GM12874 (cell line): Measurements from ENCODE around the gene FSIP2.

Experiments
- TF ChIP-seq, protein P1 (sequence below): IDR thresholded peaks from 2 replicates; pipeline ENCODE4 v1.5.1; 2011; ENCODE audit warnings: low read depth, mild to moderate bottlenecking, control low read depth, low read length, moderate library complexity; ENCODE audit not compliant: insufficient read depth

Gene FSIP2

GRCh38 chr2:185811580-185811979 lies 73.0 kb downstream of the FSIP2 start:
- TF ChIP-seq, protein P1, sequence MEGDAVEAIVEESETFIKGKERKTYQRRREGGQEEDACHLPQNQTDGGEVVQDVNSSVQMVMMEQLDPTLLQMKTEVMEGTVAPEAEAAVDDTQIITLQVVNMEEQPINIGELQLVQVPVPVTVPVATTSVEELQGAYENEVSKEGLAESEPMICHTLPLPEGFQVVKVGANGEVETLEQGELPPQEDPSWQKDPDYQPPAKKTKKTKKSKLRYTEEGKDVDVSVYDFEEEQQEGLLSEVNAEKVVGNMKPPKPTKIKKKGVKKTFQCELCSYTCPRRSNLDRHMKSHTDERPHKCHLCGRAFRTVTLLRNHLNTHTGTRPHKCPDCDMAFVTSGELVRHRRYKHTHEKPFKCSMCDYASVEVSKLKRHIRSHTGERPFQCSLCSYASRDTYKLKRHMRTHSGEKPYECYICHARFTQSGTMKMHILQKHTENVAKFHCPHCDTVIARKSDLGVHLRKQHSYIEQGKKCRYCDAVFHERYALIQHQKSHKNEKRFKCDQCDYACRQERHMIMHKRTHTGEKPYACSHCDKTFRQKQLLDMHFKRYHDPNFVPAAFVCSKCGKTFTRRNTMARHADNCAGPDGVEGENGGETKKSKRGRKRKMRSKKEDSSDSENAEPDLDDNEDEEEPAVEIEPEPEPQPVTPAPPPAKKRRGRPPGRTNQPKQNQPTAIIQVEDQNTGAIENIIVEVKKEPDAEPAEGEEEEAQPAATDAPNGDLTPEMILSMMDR = no peak

- TF ChIP-seq, protein P1 = no peak
Observed at GRCh38 chr2:185813707-185814106, 75.1 kb downstream of the FSIP2 start.

DNA sequence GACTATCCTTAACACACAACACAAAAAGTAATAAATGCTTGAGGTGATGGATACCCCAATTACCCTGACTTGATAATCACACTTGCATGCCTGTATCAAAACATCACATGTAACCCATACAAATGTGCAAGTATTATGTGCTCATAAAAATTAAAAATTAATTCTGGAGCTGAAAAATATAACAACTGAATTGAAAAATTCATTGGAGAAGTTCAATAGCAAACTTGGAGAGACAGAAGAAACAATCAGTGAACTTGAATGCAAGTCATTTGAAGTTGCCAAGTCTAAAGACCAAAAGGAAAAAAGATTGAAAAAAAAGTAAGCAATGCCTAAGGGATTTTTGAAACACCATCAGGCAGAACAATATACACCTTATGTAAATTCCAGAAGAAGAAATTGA lies 79.4 kb downstream of the FSIP2 start:
- TF ChIP-seq, protein P1 = no peak

DNA sequence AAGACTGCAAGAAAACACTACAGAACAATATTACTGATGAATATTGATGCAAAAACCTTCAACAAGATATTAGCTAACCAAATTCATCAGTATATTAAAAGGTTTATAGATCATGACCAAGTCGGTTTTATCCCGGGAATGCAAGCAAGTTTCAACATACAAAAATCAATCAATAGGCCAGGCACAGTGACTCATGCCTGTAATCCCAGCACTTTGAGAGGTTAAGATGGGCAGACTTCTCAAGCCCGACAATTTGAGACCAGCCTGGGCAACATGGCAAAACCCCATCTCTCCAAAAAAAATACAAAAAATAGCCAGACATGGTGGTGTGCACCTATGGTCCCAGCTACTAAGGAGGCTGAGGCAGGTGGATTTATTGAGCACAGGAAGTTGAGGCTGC lies 82.9 kb downstream of the FSIP2 start:
- TF ChIP-seq, protein P1 = no peak

DNA sequence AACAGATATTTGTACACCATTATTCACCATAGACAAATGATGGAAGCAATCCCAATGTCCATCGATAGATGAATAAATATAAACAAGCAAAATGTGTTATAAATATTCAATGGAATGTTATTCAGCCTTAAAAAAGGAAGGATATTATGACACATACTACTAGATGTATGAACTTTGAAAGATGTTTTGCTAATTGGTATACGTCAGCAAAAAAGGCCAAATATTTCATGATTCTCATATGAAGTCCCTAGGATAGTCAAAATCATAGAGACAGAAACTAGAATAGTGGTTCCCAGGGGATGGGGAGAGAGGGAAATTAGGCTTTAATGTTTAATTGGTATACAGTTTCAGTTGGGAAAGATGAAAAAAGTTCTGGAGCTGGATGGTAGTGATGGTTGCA lies 85.2 kb downstream of the FSIP2 start:
- TF ChIP-seq, protein P1 = no peak

GRCh38 chr2:185825557-185825956 lies 87.0 kb downstream of the FSIP2 start:
- TF ChIP-seq, protein P1 = no peak

DNA sequence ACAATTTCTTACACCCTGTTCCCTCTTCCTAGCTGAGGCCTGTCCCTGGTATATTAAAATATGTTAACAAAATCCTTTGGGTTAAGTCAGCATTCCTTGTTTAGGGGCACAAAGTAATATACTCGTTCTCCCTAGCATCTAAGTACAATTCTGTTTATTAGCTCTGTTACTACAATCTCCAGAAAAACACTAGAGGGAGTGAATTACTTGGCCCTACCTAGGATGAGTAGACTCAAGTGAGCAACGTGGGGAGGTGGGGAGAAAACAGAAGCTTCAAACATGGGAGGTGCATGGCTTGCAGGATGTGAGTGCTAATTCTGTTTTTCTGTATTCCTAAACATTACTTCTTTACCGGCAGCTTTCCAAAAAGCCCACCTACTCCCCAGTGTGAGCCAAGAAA lies 89.7 kb downstream of the FSIP2 start:
- TF ChIP-seq, protein P1 = no peak

- TF ChIP-seq, protein P1 = no peak
Observed at GRCh38 chr2:185833864-185834263, 95.3 kb downstream of the FSIP2 start.
